ENCODE measurements around the gene NRL.
"Not testable (repeated sequence)": the region's sequence is repeated elsewhere in the genome, so short reads cannot be mapped to it uniquely, and the experiment has no call there.

Gene NRL

GRCh38 chr14:24123424-24124417 is 9.0 kb upstream of the NRL start:
- no peak for DNase-seq

GRCh38 chr14:24122898-24123297 is 8.1 kb upstream of the NRL start:
- no peak for DNase-seq

GRCh38 chr14:24122416-24122815 is 7.7 kb upstream of the NRL start:
- no peak for DNase-seq

GRCh38 chr14:24121210-24121609 is 6.5 kb upstream of the NRL start:
- DNase-seq: no peak

GRCh38 chr14:24119691-24120090 is 4.9 kb upstream of the NRL start:
- no peak for DNase-seq

GRCh38 chr14:24117179-24117578 is 2.4 kb upstream of the NRL start:
- no peak for DNase-seq

GRCh38 chr14:24116128-24116814 is 1.5 kb upstream of the NRL start:
- no peak for DNase-seq

GRCh38 chr14:24115422-24116127 is 826 bp upstream of the NRL start:
- no peak for DNase-seq

- peak; percentile 97 for DNase-seq
Measured at GRCh38 chr14:24113801-24114531, 783 bp downstream of the NRL start.

- DNase-seq: peak; percentile 63
Measured at GRCh38 chr14:24113379-24113800, 1.4 kb downstream of the NRL start.

GRCh38 chr14:24110523-24110922 is 4.2 kb downstream of the NRL start:
- no peak for DNase-seq

- no peak for DNase-seq
Measured at GRCh38 chr14:24110060-24110459, 4.7 kb downstream of the NRL start.

- DNase-seq: no peak
Measured at GRCh38 chr14:24108336-24108874, 6.3 kb downstream of the NRL start.

- no peak for DNase-seq
Measured at GRCh38 chr14:24106672-24107271, 8.0 kb downstream of the NRL start.

GRCh38 chr14:24105609-24106239 is 9.0 kb downstream of the NRL start:
- not testable (repeated sequence) for DNase-seq

GRCh38 chr14:24103451-24103850 is 11.3 kb downstream of the NRL start:
- DNase-seq: no peak

- no peak for DNase-seq
Measured at GRCh38 chr14:24102357-24103048, 12.2 kb downstream of the NRL start.

- DNase-seq: no peak
Measured at GRCh38 chr14:24100982-24101494, 13.7 kb downstream of the NRL start.

- no peak for DNase-seq
Measured at GRCh38 chr14:24100197-24100981, 14.4 kb downstream of the NRL start.
